Astrocyte (in vitro differentiated cells and primary cell): ENCODE measurements around the gene NOC2L. TPM values are rescaled to one million over a fixed set of nuclear protein-coding genes. Genes with fewer than 3 reads are reported as not detected.

Experiments used
- DNase-seq: peaks from one replicate; pipeline ENCODE4 v3.0.0-alpha.2; 2010; ENCODE audit warnings: low read depth
- FAIRE-seq: peaks from 2 replicates; lab custom pipeline; 2011; peaks lifted over from hg19 to GRCh38; lab: Jason Lieb, UNC
- H2AFZ ChIP-seq: 2 replicates; pipeline ENCODE4 v1.6.0; 2012; ENCODE audit warnings: low read depth, low read length, inconsistent platforms
- H3K27ac ChIP-seq: 2 replicates; pipeline ENCODE4 v1.5.1; 2011; ENCODE audit warnings: low read depth, low read length, inconsistent platforms
- H3K27me3 ChIP-seq: 2 replicates; pipeline ENCODE4 v1.6.0; 2011; ENCODE audit warnings: low read length, inconsistent platforms; ENCODE audit not compliant: insufficient read depth
- H3K36me3 ChIP-seq: 2 replicates; pipeline ENCODE4 v1.5.1; 2011; ENCODE audit warnings: low read length, inconsistent platforms; ENCODE audit not compliant: insufficient read depth
- H3K4me1 ChIP-seq: 2 replicates; pipeline ENCODE4 v1.5.1; 2011; ENCODE audit warnings: low read length, inconsistent platforms; ENCODE audit not compliant: insufficient read depth
- H3K4me2 ChIP-seq: 2 replicates; pipeline ENCODE4 v1.6.0; 2012; ENCODE audit warnings: low read length, inconsistent platforms
- H3K4me3 ChIP-seq: 2 replicates; pipeline ENCODE4 v1.5.1; 2011; ENCODE audit warnings: low read depth, mild to moderate bottlenecking, low read length, inconsistent platforms; ENCODE audit not compliant: insufficient read depth
- H3K79me2 ChIP-seq: 2 replicates; pipeline ENCODE4 v1.6.0; 2012; ENCODE audit warnings: mild to moderate bottlenecking, low read length, inconsistent platforms; ENCODE audit not compliant: insufficient read depth
- H3K9ac ChIP-seq: 2 replicates; pipeline ENCODE4 v1.6.0; 2012; ENCODE audit warnings: mild to moderate bottlenecking, low read length, inconsistent platforms
- H3K9me3 ChIP-seq: 2 replicates; pipeline ENCODE4 v1.5.1; 2012; ENCODE audit warnings: low read depth, mild to moderate bottlenecking, low read length, inconsistent platforms; ENCODE audit not compliant: insufficient read depth
- H4K20me1 ChIP-seq: 2 replicates; pipeline ENCODE4 v1.6.0; 2012; ENCODE audit warnings: low read length, inconsistent platforms; ENCODE audit not compliant: insufficient read depth
- H3K27ac Mint-ChIP-seq: one replicate; pipeline ENCODE4 v1.8.0; 2021; ENCODE audit warnings: mild to moderate bottlenecking, mixed read lengths; ENCODE audit not compliant: unreplicated experiment
- H3K27me3 Mint-ChIP-seq: one replicate; pipeline ENCODE4 v1.8.0; 2021; ENCODE audit warnings: low read depth, mixed read lengths; ENCODE audit not compliant: unreplicated experiment
- H3K36me3 Mint-ChIP-seq: one replicate; pipeline ENCODE4 v1.8.0; 2021; ENCODE audit warnings: low read depth, mixed read lengths; ENCODE audit not compliant: unreplicated experiment
- H3K4me1 Mint-ChIP-seq: one replicate; pipeline ENCODE4 v1.8.0; 2021; ENCODE audit warnings: low read depth, mixed read lengths; ENCODE audit not compliant: unreplicated experiment
- H3K4me3 Mint-ChIP-seq: one replicate; pipeline ENCODE4 v1.8.0; 2021; ENCODE audit warnings: mild to moderate bottlenecking, moderate library complexity, mixed read lengths; ENCODE audit not compliant: unreplicated experiment
- H3K9me3 Mint-ChIP-seq: one replicate; pipeline ENCODE4 v1.8.0; 2021; ENCODE audit warnings: mild to moderate bottlenecking, mixed read lengths; ENCODE audit not compliant: unreplicated experiment
- CTCF ChIP-seq: IDR thresholded peaks from 2 replicates; pipeline ENCODE4 v1.5.1; 2011; ENCODE audit warnings: low read depth, mild to moderate bottlenecking, inconsistent platforms, low read length, moderate library complexity; ENCODE audit not compliant: insufficient read depth
- EZH2 ChIP-seq: IDR thresholded peaks from 2 replicates; pipeline ENCODE4 v1.6.1; 2012; ENCODE audit warnings: mild to moderate bottlenecking, low read length, inconsistent platforms; ENCODE audit not compliant: insufficient read depth
- total RNA-seq: library from RNA; stranded (reverse); gene quantifications from 2 replicates; pipeline ENCODE4 v1.2.1, GENCODE V29; 2021

Gene NOC2L
- total RNA-seq, 1 donor from 2014 or later, result 91.4 TPM

- no peak for DNase-seq
- no peaks in the 10 kb centered on the region for H3K9me3 ChIP-seq
- no peaks in the 10 kb centered on the region for H3K9me3 Mint-ChIP-seq
- TF ChIP-seq EZH2 (no peak), CTCF (no peak)
- no peak overlapping the region for H3K4me2 ChIP-seq
- FAIRE-seq, result no peak
- H3K4me1 ChIP-seq, result no peaks in the 10 kb centered on the region
- peaks cover 18% of the 10 kb centered on the region for H3K36me3 Mint-ChIP-seq
- peaks cover 21% of the 10 kb centered on the region for H3K79me2 ChIP-seq
- no peak overlapping the region for H3K27ac ChIP-seq
- H3K4me3 ChIP-seq, result no peak overlapping the region
- H3K36me3 ChIP-seq, result peaks cover 26% of the 10 kb centered on the region
- no peaks in the 10 kb centered on the region for H3K27me3 ChIP-seq
- no peak overlapping the region for H2AFZ ChIP-seq
- peaks cover 2% of the 10 kb centered on the region for H3K27me3 Mint-ChIP-seq
- no peak overlapping the region for H3K9ac ChIP-seq
- H3K4me3 Mint-ChIP-seq, result no peak overlapping the region
- peaks cover 2% of the 10 kb centered on the region for H3K4me1 Mint-ChIP-seq
- no peak overlapping the region for H3K27ac Mint-ChIP-seq
- H4K20me1 ChIP-seq, result peaks cover 54% of the 10 kb centered on the region
Observed at GRCh38 chr1:952603-953002, 6.5 kb downstream of the NOC2L start.

DNA sequence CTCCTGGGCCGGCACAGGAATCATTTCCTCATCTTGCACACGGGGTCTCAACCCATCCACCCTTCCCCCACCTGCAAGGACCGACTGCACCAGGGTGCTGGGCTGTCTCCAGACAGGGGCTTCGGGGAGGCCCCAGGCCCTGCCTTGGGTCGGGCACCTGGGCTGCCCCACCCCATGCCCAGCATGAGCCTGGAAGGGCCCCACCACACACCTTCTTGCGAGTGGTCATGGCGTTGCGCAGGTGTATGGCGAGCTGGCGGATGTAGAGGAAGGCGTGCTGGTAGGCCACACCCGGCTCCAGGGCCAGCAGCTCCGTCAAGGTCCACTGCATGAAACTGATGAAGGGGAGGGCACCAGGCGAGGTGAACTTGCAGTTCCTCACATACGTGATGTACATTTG is 6.9 kb downstream of the NOC2L start:
- DNase-seq (no peak), FAIRE-seq (no peak)
- peaks cover 19% of the 10 kb centered on the region for H3K36me3 Mint-ChIP-seq
- no peak for TF ChIP-seq CTCF
- TF ChIP-seq EZH2, result no peak
- no peak overlapping the region for H2AFZ ChIP-seq
- H3K79me2 ChIP-seq, result peaks cover 17% of the 10 kb centered on the region
- H3K36me3 ChIP-seq, result peaks cover 26% of the 10 kb centered on the region
- H3K4me2 ChIP-seq, result no peak overlapping the region
- no peak overlapping the region for H3K4me3 Mint-ChIP-seq
- H3K4me1 Mint-ChIP-seq, result no peaks in the 10 kb centered on the region
- peaks cover 50% of the 10 kb centered on the region for H4K20me1 ChIP-seq
- H3K27me3 Mint-ChIP-seq, result peaks cover 2% of the 10 kb centered on the region
- H3K27ac Mint-ChIP-seq, result no peak overlapping the region
- no peaks in the 10 kb centered on the region for H3K4me1 ChIP-seq
- no peak overlapping the region for H3K27ac ChIP-seq
- no peak overlapping the region for H3K4me3 ChIP-seq
- H3K27me3 ChIP-seq, result no peaks in the 10 kb centered on the region
- no peaks in the 10 kb centered on the region for H3K9me3 Mint-ChIP-seq
- no peak overlapping the region for H3K9ac ChIP-seq
- no peaks in the 10 kb centered on the region for H3K9me3 ChIP-seq

GRCh38 chr1:951364-951763 is 7.7 kb downstream of the NOC2L start:
- no peaks in the 10 kb centered on the region for H3K9me3 ChIP-seq
- DNase-seq (no peak), FAIRE-seq (no peak)
- H3K4me3 ChIP-seq, result no peak overlapping the region
- Mint-ChIP-seq H3K4me3 (no peak overlapping the region), H3K4me1 (no peaks in the 10 kb centered on the region), H3K27ac (no peak overlapping the region), H3K27me3 (peaks cover 4% of the 10 kb centered on the region), H3K9me3 (no peaks in the 10 kb centered on the region), H3K36me3 (peaks cover 21% of the 10 kb centered on the region)
- H3K9ac ChIP-seq, result no peak overlapping the region
- no peaks in the 10 kb centered on the region for H3K27me3 ChIP-seq
- H3K36me3 ChIP-seq, result peaks cover 22% of the 10 kb centered on the region
- no peak overlapping the region for H3K27ac ChIP-seq
- peaks cover 8% of the 10 kb centered on the region for H3K79me2 ChIP-seq
- no peak overlapping the region for H3K4me2 ChIP-seq
- TF ChIP-seq EZH2 (no peak), CTCF (peak; percentile 26)
- H4K20me1 ChIP-seq, result peaks cover 42% of the 10 kb centered on the region
- no peaks in the 10 kb centered on the region for H3K4me1 ChIP-seq
- H2AFZ ChIP-seq, result no peak overlapping the region
